H9 (cell line): ENCODE results near the gene ARHGEF16. TPM values are rescaled to one million over a fixed set of nuclear protein-coding genes. Genes with fewer than 3 reads are reported as not detected.

ENCODE experiments used
- DNase-seq: peaks from one replicate; pipeline ENCODE4 v3.0.0-alpha.2; 2017
- H2AFZ ChIP-seq: one replicate; pipeline ENCODE4 v1.6.1; 2013; ENCODE audit warnings: mild to moderate bottlenecking, low read length, control low read depth, moderate library complexity
- H2AK5ac ChIP-seq: 2 replicates; pipeline ENCODE4 v1.6.1; 2013; ENCODE audit warnings: low read length, control low read depth, mixed read lengths; ENCODE audit not compliant: insufficient read length
- H2BK120ac ChIP-seq: one replicate; pipeline ENCODE4 v1.6.1; 2013; ENCODE audit warnings: low read depth, mild to moderate bottlenecking, low read length, control low read depth, inconsistent platforms; ENCODE audit not compliant: poor library complexity, severe bottlenecking
- H2BK12ac ChIP-seq: 2 replicates; pipeline ENCODE4 v1.6.1; 2013; ENCODE audit warnings: low read length, control low read depth, mixed read lengths, low read depth; ENCODE audit not compliant: insufficient read length
- H2BK15ac ChIP-seq: 2 replicates; pipeline ENCODE4 v1.6.1; 2013; ENCODE audit warnings: low read depth, low read length, control low read depth
- H2BK20ac ChIP-seq: one replicate; pipeline ENCODE4 v1.6.1; 2013; ENCODE audit warnings: low read depth, mild to moderate bottlenecking, low read length, control low read depth, inconsistent platforms; ENCODE audit not compliant: poor library complexity, severe bottlenecking
- H2BK5ac ChIP-seq: 2 replicates; pipeline ENCODE4 v1.6.1; 2013; ENCODE audit warnings: low read length, control low read depth, mixed read lengths; ENCODE audit not compliant: insufficient read length
- H3K14ac ChIP-seq: 2 replicates; pipeline ENCODE4 v1.6.1; 2013; ENCODE audit warnings: low read length, control low read depth; ENCODE audit not compliant: insufficient read depth
- H3K18ac ChIP-seq: 2 replicates; pipeline ENCODE4 v1.6.1; 2013; ENCODE audit warnings: low read depth, mild to moderate bottlenecking, mixed read lengths, low read length, control low read depth; ENCODE audit not compliant: insufficient read length
- H3K23ac ChIP-seq: 2 replicates; pipeline ENCODE4 v1.6.1; 2013; ENCODE audit warnings: low read length, control low read depth, mixed read lengths, low read depth; ENCODE audit not compliant: insufficient read length
- H3K23me2 ChIP-seq: 2 replicates; pipeline ENCODE4 v1.6.1; 2013; ENCODE audit warnings: low read depth, mild to moderate bottlenecking, mixed read lengths, low read length, control low read depth; ENCODE audit not compliant: insufficient read length, poor library complexity, severe bottlenecking
- H3K27ac ChIP-seq: 2 replicates; pipeline ENCODE4 v1.5.1; 2013; ENCODE audit warnings: low read length, control low read depth, mixed read lengths, low read depth; ENCODE audit not compliant: insufficient read length
- H3K27me3 ChIP-seq: 2 replicates; pipeline ENCODE4 v1.6.1; 2013; ENCODE audit warnings: low read length, control low read depth, inconsistent platforms; ENCODE audit not compliant: insufficient read depth
- H3K4ac ChIP-seq: 2 replicates; pipeline ENCODE4 v1.6.1; 2013; ENCODE audit warnings: low read depth, mild to moderate bottlenecking, control low read depth, inconsistent platforms, low read length, moderate library complexity
- H3K4me1 ChIP-seq: 2 replicates; pipeline ENCODE4 v1.6.1; 2013; ENCODE audit warnings: low read length, control low read depth, inconsistent platforms; ENCODE audit not compliant: insufficient read depth
- H3K4me2 ChIP-seq: 2 replicates; pipeline ENCODE4 v1.6.1; 2013; ENCODE audit warnings: low read length, control low read depth, mixed read lengths; ENCODE audit not compliant: insufficient read length, insufficient read depth
- H3K56ac ChIP-seq: 2 replicates; pipeline ENCODE4 v1.6.1; 2013; ENCODE audit warnings: low read depth, mild to moderate bottlenecking, mixed read lengths, low read length, control low read depth; ENCODE audit not compliant: insufficient read length
- H3K79me1 ChIP-seq: 2 replicates; pipeline ENCODE4 v1.6.1; 2013; ENCODE audit warnings: low read depth, mild to moderate bottlenecking, moderate library complexity, low read length, control low read depth, inconsistent platforms; ENCODE audit not compliant: insufficient read depth, poor library complexity, severe bottlenecking
- H3K79me2 ChIP-seq: 2 replicates; pipeline ENCODE4 v1.6.1; 2013; ENCODE audit warnings: low read length, control low read depth, inconsistent platforms; ENCODE audit not compliant: insufficient read depth
- H3K9ac ChIP-seq: 2 replicates; pipeline ENCODE4 v1.6.1; 2013; ENCODE audit warnings: low read length, control low read depth, mixed read lengths; ENCODE audit not compliant: insufficient read length; ENCODE audit errors: extremely low read depth
- H3K9me3 ChIP-seq: one replicate; pipeline ENCODE4 v1.6.1; 2013; ENCODE audit warnings: low read depth, low read length, inconsistent platforms; ENCODE audit not compliant: control insufficient read depth
- H3T11ph ChIP-seq: one replicate; pipeline ENCODE4 v1.6.1; 2013; ENCODE audit warnings: mild to moderate bottlenecking, low read length, control low read depth, inconsistent platforms
- H4K20me1 ChIP-seq: one replicate; pipeline ENCODE4 v1.6.1; 2013; ENCODE audit not compliant: control insufficient read depth, insufficient read length, insufficient read depth
- H4K5ac ChIP-seq: 2 replicates; pipeline ENCODE4 v1.6.1; 2013; ENCODE audit warnings: low read depth, mild to moderate bottlenecking, mixed read lengths, low read length, control low read depth; ENCODE audit not compliant: insufficient read length
- H4K8ac ChIP-seq: replicated peaks from 2 replicates; pipeline ENCODE4 v1.6.1; 2013; ENCODE audit warnings: low read length, control low read depth, mixed read lengths, low read depth; ENCODE audit not compliant: insufficient read length
- H4K91ac ChIP-seq: 2 replicates; pipeline ENCODE4 v1.6.1; 2013; ENCODE audit warnings: low read depth, mild to moderate bottlenecking, moderate library complexity, mixed read lengths, low read length, control low read depth; ENCODE audit not compliant: insufficient read length
- H3K27ac Mint-ChIP-seq, 3 experiments: 2 replicates in 2 of 3; 3 replicates in 1 of 3; pipeline ENCODE4 v1.8.0; 2020 to 2021; ENCODE audit warnings: mixed read lengths in 3 of 3, mild to moderate bottlenecking in 1 of 3, moderate library complexity in 1 of 3
- H3K27me3 Mint-ChIP-seq: 2 replicates; pipeline ENCODE4 v1.8.0; 2021; ENCODE audit warnings: low read depth, mild to moderate bottlenecking, moderate library complexity, mixed read lengths
- H3K36me3 Mint-ChIP-seq, 3 experiments: 2 replicates in 2 of 3; 3 replicates in 1 of 3; pipeline ENCODE4 v1.8.0; 2020 to 2021; ENCODE audit warnings: low read depth in 3 of 3, mixed read lengths in 3 of 3; ENCODE audit not compliant: insufficient read depth in 1 of 3
- H3K4me1 Mint-ChIP-seq, 2 experiments: 2 replicates each; pipeline ENCODE4 v1.8.0; 2020; ENCODE audit warnings: mixed read lengths in 2 of 2
- H3K4me3 Mint-ChIP-seq, 2 experiments: 2 replicates in 1 of 2; 3 replicates in 1 of 2; pipeline ENCODE4 v1.8.0; 2020 to 2021; ENCODE audit warnings: mild to moderate bottlenecking in 2 of 2, mixed read lengths in 2 of 2, moderate library complexity in 1 of 2
- H3K9me3 Mint-ChIP-seq, 2 experiments: 2 replicates in 1 of 2; 3 replicates in 1 of 2; pipeline ENCODE4 v1.8.0; 2020; ENCODE audit warnings: mild to moderate bottlenecking in 2 of 2, mixed read lengths in 2 of 2, moderate library complexity in 1 of 2
- CTCF ChIP-seq: fragments of 200-600 bp; sonication (generic); conservative IDR thresholded peaks from 3 replicates; pipeline ENCODE4 v1.8.0; 2021; ENCODE audit warnings: antibody characterized with exemption, mild to moderate bottlenecking
- WGBS: extraction: QIAGEN DNeasy Blood & Tissue Kit; methylation state at CpG from one replicate; pipeline ENCODE4 v1.1.7; 2013; ENCODE audit warnings: missing lambda C conversion rate, low lambda C conversion rate, mixed read lengths; ENCODE audit not compliant: insufficient read length; ENCODE audit errors: extremely low coverage; 5-methylcytosine and 5-hydroxymethylcytosine counted together
- total RNA-seq: library from RNA; stranded (reverse); gene quantifications from 2 replicates; pipeline ENCODE4 v1.2.1, GENCODE V29; 2021

Gene ARHGEF16
- total RNA-seq, 1 experiment from 2014 or later, result 48.5 TPM

- Histone ChIP-seq H2BK5ac (no peak overlapping the region), H2BK15ac (no peak overlapping the region), H3K4me1 (no peaks in the 10 kb centered on the region), H3K9me3 (no peaks in the 10 kb centered on the region), H3T11ph (no peak overlapping the region), H2BK12ac (no peak overlapping the region), H3K79me1 (no peaks in the 10 kb centered on the region), H3K4me2 (no peak overlapping the region), H2BK120ac (no peak overlapping the region), H3K56ac (no peak overlapping the region), H3K9ac (no peak overlapping the region), H2AFZ (no peak overlapping the region), H3K23me2 (peaks cover 6% of the 10 kb centered on the region), H4K5ac (no peak overlapping the region), H3K27me3 (no peaks in the 10 kb centered on the region), H4K8ac (no peak overlapping the region), H3K23ac (no peak overlapping the region), H3K18ac (no peak overlapping the region), H3K14ac (no peak overlapping the region), H2AK5ac (no peak overlapping the region), H4K20me1 (no peaks in the 10 kb centered on the region), H2BK20ac (no peak overlapping the region), H4K91ac (no peak overlapping the region), H3K4ac (no peak overlapping the region), H3K79me2 (no peaks in the 10 kb centered on the region), H3K27ac (no peak overlapping the region)
- H3K4me1 Mint-ChIP-seq, result peaks cover 0 to 20% of the 10 kb centered on the region in 2 experiments; a peak in 3 of 4 replicates
- no CpG with 5 or more reads among the region's 14 CpGs for WGBS
- H3K36me3 Mint-ChIP-seq, result no peaks in the 10 kb centered on the region
- no peaks in the 10 kb centered on the region; a peak in 1 of 5 replicates for H3K9me3 Mint-ChIP-seq
- H3K27ac Mint-ChIP-seq, result no peak overlapping the region
- DNase-seq, result no peak
- no peaks in the 10 kb centered on the region for H3K27me3 Mint-ChIP-seq
- no peak for TF ChIP-seq CTCF
- no peak overlapping the region for H3K4me3 Mint-ChIP-seq
Measured at GRCh38 chr1:3433076-3433475, 21.4 kb upstream of the ARHGEF16 start.
